Esophagus squamous epithelium (tissue), 5 donors: ENCODE data around the gene TMEM191C. TPM values are rescaled to one million over a fixed set of nuclear protein-coding genes. Genes with fewer than 3 reads are reported as not detected.

Experiments
- DNase-seq: peaks from one replicate; lab custom pipeline; 2025; lab: John Stamatoyannopoulos, UW
- H3K27ac ChIP-seq, 4 donors: fragments of 200-600 bp; sonication (generic); one replicate each; pipeline ENCODE4 v1.5.1; 2016 to 2019; ENCODE audit warnings: mild to moderate bottlenecking in 1 of 4
- H3K27me3 ChIP-seq, 4 donors: fragments of 200-600 bp; sonication (generic); 1 replicate in 3 of 4; 2 replicates in 1 of 4; pipeline versions ENCODE4 v1.5.1 to v1.6.0; 2017 to 2021; ENCODE audit warnings: antibody characterized with exemption in 1 of 4
- H3K36me3 ChIP-seq, 3 donors: fragments of 200-600 bp; sonication (generic); one replicate each; pipeline ENCODE4 v1.5.1; 2016 to 2019
- H3K4me1 ChIP-seq, 3 donors: fragments of 200-600 bp; sonication (generic); one replicate each; pipeline ENCODE4 v1.5.1; 2017 to 2019
- H3K4me3 ChIP-seq, 4 donors: fragments of 200-600 bp; sonication (generic); 1 replicate in 3 of 4; 2 replicates in 1 of 4; pipeline ENCODE4 v1.5.1; 2016 to 2019; ENCODE audit warnings: mild to moderate bottlenecking in 2 of 4, moderate library complexity in 1 of 4
- H3K9me3 ChIP-seq, 3 donors: fragments of 200-600 bp; sonication (generic); one replicate each; pipeline ENCODE4 v1.5.1; 2016 to 2019
- CTCF ChIP-seq, 6 experiments: fragments of 450-650 bp in 4 of 6; fragments of 200-600 bp in 2 of 6; sonication (generic) in 2 of 6; IDR thresholded peaks; one replicate each; pipeline ENCODE4 v1.5.1; 2016 to 2019; ENCODE audit warnings: antibody characterized with exemption in 6 of 6, mild to moderate bottlenecking in 4 of 6, moderate library complexity in 4 of 6
- POLR2A ChIP-seq, 4 donors: fragments of 450-650 bp; IDR thresholded peaks; one replicate each; pipeline ENCODE4 v1.6.1; 2017; ENCODE audit warnings: antibody characterized with exemption in 4 of 4, mild to moderate bottlenecking in 4 of 4, moderate library complexity in 3 of 4
- WGBS, 2 donors: methylation state at CpG; one replicate each; pipeline ENCODE4 v1.1.5; 2018; 5-methylcytosine and 5-hydroxymethylcytosine counted together
- intact Hi-C: fragments of 100-400 bp; cut with DNase I; formaldehyde crosslinking; loops from one replicate; pipeline ENCODE4 v1.15.0; 2022
- total RNA-seq, 4 donors: library from RNA; depleted of rRNA; stranded (reverse); fragments of >200 nt; gene quantifications; one replicate each; pipeline ENCODE4 v1.1.0, GENCODE V29; 2016
- donor health status: DM: yes; HTN: yes; CAD: no.

The TMEM191C gene
- total RNA-seq, 4 donors from 2014 or later, result 0.22 to 13.8 (median 4.7) TPM

- Histone ChIP-seq H3K27me3 (no peaks in the 10 kb centered on the region), H3K9me3 (no peaks in the 10 kb centered on the region), H3K36me3 (peaks cover 19 to 46% (median 21%) of the 10 kb centered on the region in 3 donors), H3K4me1 (no peaks in the 10 kb centered on the region), H3K4me3 (no peak overlapping the region), H3K27ac (no peak overlapping the region)
- 85 to 86% methylated on average over 21 of the region's 23 CpGs for WGBS, 2 donors
- no peak for DNase-seq
- TF ChIP-seq POLR2A (IDR thresholded peaks at IDR 0.05) (no peak), CTCF (IDR thresholded peaks at IDR 0.05) (no peak)
- intact Hi-C loops, result no loop called here
These were observed 18.4 kb upstream of the TMEM191C start for GRCh38 chr22:21448627-21449416.

- Histone ChIP-seq H3K27me3 (no peaks in the 10 kb centered on the region), H3K27ac (no peak overlapping the region), H3K9me3 (no peaks in the 10 kb centered on the region), H3K36me3 (peaks cover 16 to 37% (median 21%) of the 10 kb centered on the region in 3 donors), H3K4me1 (no peaks in the 10 kb centered on the region), H3K4me3 (no peak overlapping the region)
- TF ChIP-seq CTCF (IDR thresholded peaks at IDR 0.05), result no peak
- no peak for TF ChIP-seq POLR2A (IDR thresholded peaks at IDR 0.05)
- 94 to 98% methylated on average over 5 to 7 of the region's 23 CpGs for WGBS, 2 donors
- no peak for DNase-seq
- intact Hi-C loops, result no loop called here
These were observed 17.5 kb upstream of the TMEM191C start for GRCh38 chr22:21449531-21450319.

- Histone ChIP-seq H3K4me1 (no peaks in the 10 kb centered on the region), H3K4me3 (no peak overlapping the region), H3K36me3 (peaks cover 9 to 31% (median 18%) of the 10 kb centered on the region in 3 donors), H3K27ac (no peak overlapping the region), H3K9me3 (no peaks in the 10 kb centered on the region), H3K27me3 (no peaks in the 10 kb centered on the region)
- 78 to 91% methylated on average over 10 to 18 of the region's 19 CpGs for WGBS, 2 donors
- no peak for DNase-seq
- TF ChIP-seq CTCF (IDR thresholded peaks at IDR 0.05) (no peak), POLR2A (IDR thresholded peaks at IDR 0.05) (no peak)
- intact Hi-C loops, result no loop called here
These were observed 16.8 kb upstream of the TMEM191C start for GRCh38 chr22:21450320-21450831.

- TF ChIP-seq POLR2A (IDR thresholded peaks at IDR 0.05), result no peak
- TF ChIP-seq CTCF (IDR thresholded peaks at IDR 0.05), result no peak
These were observed 16.3 kb upstream of the TMEM191C start for GRCh38 chr22:21450858-21451353.

More at GRCh38 chr22:21450858-21451353, 16.3 kb upstream of the TMEM191C start:
- Histone ChIP-seq H3K9me3 (no peaks in the 10 kb centered on the region), H3K4me1 (peaks cover 0 to 2% (median 0%) of the 10 kb centered on the region in 3 donors), H3K36me3 (peaks cover 4 to 25% (median 14%) of the 10 kb centered on the region in 3 donors), H3K4me3 (no peak overlapping the region), H3K27ac (no peak overlapping the region), H3K27me3 (no peaks in the 10 kb centered on the region)
- intact Hi-C loops, result no loop called here
- 79 to 92% methylated on average over 4 to 7 of the region's 9 CpGs for WGBS, 2 donors
- no peak for DNase-seq
